IPS-20b (cell line): ENCODE measurements around the gene PXYLP1.

Experiments used
- H3K27ac ChIP-seq: one replicate; pipeline ENCODE4 v1.5.1; 2013; ENCODE audit warnings: low read length
- H3K27me3 ChIP-seq: 2 replicates; pipeline ENCODE4 v1.6.1; 2013; ENCODE audit warnings: mild to moderate bottlenecking, low read length, inconsistent platforms; ENCODE audit not compliant: insufficient read depth
- H3K36me3 ChIP-seq: 2 replicates; pipeline ENCODE4 v1.6.1; 2013; ENCODE audit warnings: low read depth, mild to moderate bottlenecking, inconsistent platforms, low read length, moderate library complexity; ENCODE audit not compliant: insufficient read depth
- H3K4me1 ChIP-seq: 2 replicates; pipeline ENCODE4 v1.6.1; 2013; ENCODE audit warnings: mild to moderate bottlenecking, control low read depth, inconsistent platforms, low read length, moderate library complexity; ENCODE audit not compliant: insufficient read depth
- H3K4me3 ChIP-seq: 2 replicates; pipeline ENCODE4 v1.5.1; 2013; ENCODE audit warnings: mild to moderate bottlenecking, low read length, inconsistent platforms
- H3K9ac ChIP-seq: 2 replicates; pipeline ENCODE4 v1.6.1; 2013; ENCODE audit warnings: low read depth, mild to moderate bottlenecking, inconsistent platforms, low read length, moderate library complexity
- H3K9me3 ChIP-seq: 2 replicates; pipeline ENCODE4 v1.6.1; 2013; ENCODE audit warnings: mild to moderate bottlenecking, low read depth, low read length, inconsistent platforms; ENCODE audit not compliant: insufficient read depth

The PXYLP1 gene

DNA sequence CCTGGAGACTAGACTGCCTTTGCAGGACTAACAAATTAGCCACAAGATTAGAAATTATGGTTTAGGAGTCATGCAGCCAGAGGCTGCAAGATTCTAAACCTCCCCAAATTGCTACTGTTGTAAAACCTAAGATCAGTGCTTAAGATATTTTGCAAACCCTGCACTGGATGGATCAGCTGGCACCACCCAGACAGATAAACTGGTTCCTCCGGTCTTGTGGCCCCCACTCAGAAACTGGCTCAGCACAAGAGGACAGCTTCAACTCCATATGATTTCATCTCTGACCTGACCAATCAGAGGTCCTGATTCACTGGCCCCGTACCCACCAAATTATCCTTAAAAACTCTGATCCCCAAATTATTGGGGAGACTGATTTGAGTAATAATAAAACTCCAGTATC lies 19.5 kb upstream of the PXYLP1 start:
- H3K9ac ChIP-seq, result no peak overlapping the region
- peaks cover 8% of the 10 kb centered on the region; the same call in 1 of the 2 replicates for H3K4me1 ChIP-seq
- no peaks in the 10 kb centered on the region for H3K36me3 ChIP-seq
- H3K4me3 ChIP-seq, result no peak overlapping the region
- H3K27ac ChIP-seq, result no peak overlapping the region
- H3K27me3 ChIP-seq, result no peaks in the 10 kb centered on the region
- H3K9me3 ChIP-seq, result no peaks in the 10 kb centered on the region; the same call in 1 of the 2 replicates

DNA sequence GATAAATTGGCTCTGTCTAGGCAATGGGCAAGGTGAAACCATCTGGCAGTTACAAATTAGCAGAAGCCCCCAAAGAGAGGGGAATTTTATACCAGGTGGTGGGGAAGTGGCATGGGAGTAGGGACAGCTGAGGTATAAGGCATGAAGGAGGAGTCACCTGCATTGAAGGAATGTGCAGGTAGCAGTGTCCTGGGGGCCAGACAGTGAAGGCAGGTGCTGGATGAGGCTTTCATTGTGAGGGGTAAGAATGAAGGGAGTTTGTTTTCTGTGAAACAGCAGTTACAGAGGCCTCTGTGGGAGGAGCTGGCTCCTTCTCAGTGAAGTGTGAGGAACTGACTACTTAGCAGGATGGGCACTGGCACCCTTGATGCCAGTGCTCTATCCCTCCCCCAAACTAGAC lies 19.1 kb upstream of the PXYLP1 start:
- no peak overlapping the region for H3K4me3 ChIP-seq
- no peaks in the 10 kb centered on the region for H3K27me3 ChIP-seq
- no peaks in the 10 kb centered on the region for H3K36me3 ChIP-seq
- peaks cover 8% of the 10 kb centered on the region; the same call in 1 of the 2 replicates for H3K4me1 ChIP-seq
- H3K9me3 ChIP-seq, result no peaks in the 10 kb centered on the region; the same call in 1 of the 2 replicates
- no peak overlapping the region for H3K9ac ChIP-seq
- no peak overlapping the region for H3K27ac ChIP-seq

DNA sequence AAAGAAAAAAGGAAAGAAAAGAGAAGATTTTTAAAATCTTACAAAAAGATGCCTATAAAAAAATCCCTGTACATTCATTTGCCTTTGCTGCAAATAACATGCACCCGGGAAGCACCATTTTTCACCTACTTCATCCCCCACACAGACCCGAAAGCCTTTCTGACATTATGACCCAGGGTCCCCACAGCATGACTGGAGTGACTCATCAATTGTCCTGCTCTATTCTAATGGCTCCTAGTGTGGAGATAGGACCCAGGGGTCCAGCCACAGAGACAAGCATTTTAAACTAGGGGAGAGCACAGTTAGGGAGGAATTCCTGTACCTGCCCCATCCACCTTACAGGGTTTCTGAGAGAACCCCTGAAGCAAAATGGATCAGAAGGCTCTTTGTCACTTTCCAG lies 14.7 kb upstream of the PXYLP1 start:
- H3K36me3 ChIP-seq, result no peaks in the 10 kb centered on the region
- H3K4me1 ChIP-seq, result peaks cover 8% of the 10 kb centered on the region; the same call in 1 of the 2 replicates
- no peak overlapping the region for H3K9ac ChIP-seq
- H3K27ac ChIP-seq, result no peak overlapping the region
- H3K27me3 ChIP-seq, result no peaks in the 10 kb centered on the region
- no peak overlapping the region for H3K4me3 ChIP-seq
- H3K9me3 ChIP-seq, result no peaks in the 10 kb centered on the region; the same call in 1 of the 2 replicates

DNA sequence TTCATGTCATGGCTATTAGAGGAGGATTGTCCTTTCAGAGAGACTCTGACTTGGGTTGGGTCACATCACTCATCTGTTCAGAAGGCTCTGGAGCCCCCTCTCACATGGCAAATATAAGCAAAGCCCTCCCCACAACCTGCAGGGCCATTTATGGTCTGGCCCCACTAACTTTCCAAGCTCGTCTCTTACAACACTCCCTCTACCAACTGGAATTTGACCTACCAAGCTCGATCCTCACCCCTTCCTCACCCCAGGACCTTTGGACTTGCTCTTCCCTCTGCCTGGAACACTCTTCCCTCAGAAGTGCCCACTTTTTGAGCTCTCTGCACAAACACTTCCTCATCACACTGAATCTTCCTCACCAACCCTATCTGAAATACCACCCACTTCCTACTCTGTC lies 14.2 kb upstream of the PXYLP1 start:
- Histone ChIP-seq H3K27me3 (no peaks in the 10 kb centered on the region), H3K4me1 (peaks cover 8% of the 10 kb centered on the region; the same call in 1 of the 2 replicates), H3K9me3 (no peaks in the 10 kb centered on the region; the same call in 1 of the 2 replicates), H3K9ac (no peak overlapping the region), H3K4me3 (no peak overlapping the region), H3K36me3 (no peaks in the 10 kb centered on the region), H3K27ac (no peak overlapping the region)

DNA sequence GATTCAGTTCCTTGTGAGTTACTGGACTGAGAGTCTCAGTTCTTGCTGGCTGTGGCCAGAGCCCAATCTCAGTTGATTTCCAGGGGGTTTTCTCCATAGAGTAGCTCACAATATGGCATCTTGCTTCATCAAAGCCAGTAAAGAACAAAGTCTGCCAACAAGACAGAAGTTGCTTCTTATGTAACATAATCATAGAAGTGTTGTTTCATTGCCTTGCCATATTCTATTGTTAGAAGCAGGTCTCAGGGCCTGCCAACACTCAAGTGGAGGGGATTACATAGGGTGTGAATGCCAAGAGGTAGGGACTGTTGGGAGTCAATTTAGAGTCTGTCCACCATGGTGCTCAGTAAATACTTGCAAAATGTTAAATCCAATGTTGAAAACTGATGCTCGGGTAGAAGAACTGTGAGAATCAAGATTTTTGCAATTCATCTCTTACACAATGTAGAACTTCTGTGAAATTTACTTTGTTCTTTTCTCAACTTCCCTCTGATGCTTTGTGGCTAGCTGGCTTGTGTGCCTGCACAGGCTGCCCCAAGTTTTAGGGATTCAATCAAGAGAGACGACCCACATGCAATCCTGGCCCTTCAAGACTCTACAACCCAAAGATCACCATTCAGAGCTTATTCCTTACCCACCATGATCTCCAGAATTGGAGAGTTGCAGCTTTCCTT lies 13.3 kb upstream of the PXYLP1 start:
- Histone ChIP-seq H3K36me3 (no peaks in the 10 kb centered on the region), H3K27ac (no peak overlapping the region), H3K9me3 (peaks cover 2% of the 10 kb centered on the region), H3K9ac (no peak overlapping the region), H3K4me3 (no peak overlapping the region), H3K4me1 (0 out of 2 replicates have a peak, but pooled peaks cover 4% of the 10 kb centered on the region), H3K27me3 (no peaks in the 10 kb centered on the region)

DNA sequence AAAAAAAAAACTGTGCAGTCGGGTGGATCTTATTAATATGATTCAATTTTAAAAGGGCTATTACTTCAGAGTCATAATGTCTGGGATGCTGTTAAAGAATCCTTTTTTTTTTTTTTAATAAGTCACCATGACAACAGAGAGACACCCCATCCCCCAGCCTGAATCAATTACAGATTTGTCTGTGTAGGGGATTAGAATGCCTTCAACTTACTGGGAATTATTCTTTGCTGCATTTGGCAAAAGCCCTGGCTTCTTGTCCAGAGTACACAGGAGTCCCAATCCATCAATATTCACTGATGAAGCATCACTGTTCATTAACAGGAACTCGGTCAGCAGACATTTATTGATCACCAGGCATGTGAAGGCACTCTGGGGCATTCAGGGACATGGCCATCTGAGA lies 12.7 kb upstream of the PXYLP1 start:
- no peak overlapping the region for H3K4me3 ChIP-seq
- H3K9me3 ChIP-seq, result peaks cover 8% of the 10 kb centered on the region; the same call in 1 of the 2 replicates
- no peaks in the 10 kb centered on the region for H3K27me3 ChIP-seq
- H3K4me1 ChIP-seq, result 0 out of 2 replicates have a peak, but pooled peaks cover 4% of the 10 kb centered on the region
- H3K9ac ChIP-seq, result no peak overlapping the region
- no peak overlapping the region for H3K27ac ChIP-seq
- H3K36me3 ChIP-seq, result no peaks in the 10 kb centered on the region

DNA sequence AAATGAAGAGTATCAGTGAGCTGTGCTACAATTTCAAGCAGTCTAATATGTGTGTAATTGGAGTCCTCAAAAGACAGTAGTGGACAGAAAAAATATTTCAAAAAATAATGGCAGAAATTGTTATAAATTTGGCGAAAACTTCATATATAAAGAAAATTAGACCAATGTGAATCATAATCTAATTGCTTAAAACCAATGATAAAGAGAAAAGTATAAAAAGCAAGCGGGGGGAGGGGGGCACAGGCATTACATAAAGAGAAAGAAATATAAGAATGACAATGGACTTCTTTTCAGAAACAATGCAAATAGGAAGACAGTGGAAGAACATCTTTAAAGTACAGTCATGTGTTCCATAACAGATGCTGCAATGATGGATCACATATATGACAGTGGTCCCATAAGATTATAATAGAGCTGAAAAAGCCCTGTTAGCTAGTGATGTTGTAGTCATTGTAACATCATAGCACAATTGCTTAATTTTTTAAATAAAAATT lies 7.9 kb upstream of the PXYLP1 start:
- H3K27me3 ChIP-seq, result no peaks in the 10 kb centered on the region; the same call in 1 of the 2 replicates
- H3K27ac ChIP-seq, result no peak overlapping the region

DNA sequence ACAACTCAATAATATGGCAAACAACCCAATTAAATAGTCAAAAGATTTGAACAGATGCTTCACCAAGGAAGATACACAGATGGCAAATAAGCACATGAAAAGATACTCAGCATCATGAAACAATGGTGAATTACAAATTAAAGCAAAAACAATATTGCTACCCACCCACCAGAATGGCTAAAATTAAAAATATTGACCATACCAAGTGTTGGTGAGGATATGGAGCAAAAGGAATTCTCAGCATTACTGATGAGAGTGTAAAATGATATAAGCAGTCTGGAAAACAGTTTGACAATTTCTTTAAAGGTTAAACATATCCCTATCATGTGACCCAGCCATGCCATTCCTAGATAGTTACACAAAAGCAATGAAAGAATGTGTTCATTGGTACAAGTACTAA lies 5.7 kb upstream of the PXYLP1 start:
- no peak overlapping the region for H3K9ac ChIP-seq

More for the DNA sequence above, 7.9 kb upstream of the PXYLP1 start:
- Histone ChIP-seq H3K9me3 (peaks cover 11% of the 10 kb centered on the region; the same call in 1 of the 2 replicates), H3K4me3 (no peak overlapping the region), H3K36me3 (no peaks in the 10 kb centered on the region), H3K4me1 (peaks cover 11% of the 10 kb centered on the region), H3K9ac (no peak overlapping the region)

DNA sequence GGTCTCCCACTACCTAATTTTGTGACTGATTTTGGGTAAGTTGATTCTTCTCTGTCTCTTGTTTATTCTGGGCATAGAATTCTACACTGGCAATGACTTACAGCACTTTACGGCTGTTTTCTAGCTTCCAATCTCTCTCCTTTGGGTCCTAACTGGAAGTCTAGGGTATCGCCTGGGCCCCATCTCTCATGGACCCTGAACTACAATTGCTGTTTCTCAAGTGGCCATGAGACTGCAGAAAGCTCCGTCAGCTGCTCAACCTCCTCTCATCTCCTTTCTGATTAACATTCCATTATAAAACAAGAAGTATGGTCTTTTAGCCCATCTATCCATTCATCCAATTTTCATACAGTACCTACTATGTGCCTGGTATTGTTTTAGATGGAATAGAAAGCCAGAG lies 4.4 kb upstream of the PXYLP1 start:
- Histone ChIP-seq H3K9ac (no peak overlapping the region), H3K4me3 (no peak overlapping the region), H3K9me3 (peaks cover 11% of the 10 kb centered on the region; the same call in 1 of the 2 replicates), H3K27me3 (peaks cover 17% of the 10 kb centered on the region), H3K4me1 (peaks cover 13% of the 10 kb centered on the region), H3K27ac (no peak overlapping the region), H3K36me3 (no peaks in the 10 kb centered on the region)

More for the DNA sequence above, 5.7 kb upstream of the PXYLP1 start:
- H3K4me1 ChIP-seq, result peaks cover 13% of the 10 kb centered on the region
- H3K4me3 ChIP-seq, result no peak overlapping the region
- H3K27ac ChIP-seq, result no peak overlapping the region
- peaks cover 16% of the 10 kb centered on the region; the same call in 1 of the 2 replicates for H3K27me3 ChIP-seq
- peaks cover 11% of the 10 kb centered on the region; the same call in 1 of the 2 replicates for H3K9me3 ChIP-seq
- no peaks in the 10 kb centered on the region for H3K36me3 ChIP-seq

DNA sequence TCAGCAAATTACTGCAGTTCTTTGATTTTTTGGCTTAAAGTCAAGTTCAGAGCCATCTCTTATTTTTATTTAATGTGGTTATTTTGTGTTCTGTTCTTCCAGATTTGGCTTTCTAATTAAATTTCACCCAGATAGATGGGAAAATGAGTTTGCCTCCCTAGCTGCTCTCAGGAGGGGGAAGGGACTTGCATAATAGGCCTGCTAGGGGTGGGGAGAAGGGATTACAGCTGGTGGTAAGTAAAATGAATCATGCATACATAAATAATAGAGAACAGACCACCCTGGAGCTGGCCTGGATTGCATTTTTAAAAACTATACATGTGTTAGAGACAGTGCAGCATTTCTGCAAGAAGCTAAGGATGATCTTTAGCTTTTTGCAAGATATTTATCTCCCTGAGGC lies 3.9 kb upstream of the PXYLP1 start:
- Histone ChIP-seq H3K9me3 (peaks cover 11% of the 10 kb centered on the region; the same call in 1 of the 2 replicates), H3K27me3 (peaks cover 23% of the 10 kb centered on the region), H3K4me3 (no peak overlapping the region), H3K4me1 (peaks cover 13% of the 10 kb centered on the region), H3K27ac (no peak overlapping the region), H3K9ac (no peak overlapping the region), H3K36me3 (no peaks in the 10 kb centered on the region)

DNA sequence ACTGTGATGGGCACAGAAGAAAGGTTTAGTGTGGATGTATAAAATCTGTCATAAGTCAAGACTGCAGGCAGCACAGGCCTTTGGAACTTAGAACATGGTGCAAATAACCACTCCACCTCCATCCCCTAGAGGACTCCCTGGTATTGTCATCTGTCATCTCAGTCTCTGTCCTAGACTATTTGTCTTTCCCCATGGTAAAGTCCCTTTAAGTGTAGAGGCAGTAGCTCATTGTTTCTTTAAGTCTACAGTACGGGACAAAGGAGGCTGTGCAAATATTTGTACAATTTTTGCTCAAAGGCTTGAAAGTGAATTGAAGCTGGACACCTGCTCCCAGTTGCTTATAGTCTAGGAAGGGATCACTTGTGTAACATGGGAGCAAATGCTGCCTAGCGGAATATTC lies 3.2 kb upstream of the PXYLP1 start:
- H3K4me3 ChIP-seq, result no peak overlapping the region
- no peak overlapping the region for H3K9ac ChIP-seq
- no peak overlapping the region for H3K27ac ChIP-seq
- H3K27me3 ChIP-seq, result peaks cover 29% of the 10 kb centered on the region
- peaks cover 13% of the 10 kb centered on the region for H3K4me1 ChIP-seq
- H3K9me3 ChIP-seq, result peaks cover 8% of the 10 kb centered on the region; the same call in 1 of the 2 replicates
- H3K36me3 ChIP-seq, result no peaks in the 10 kb centered on the region

DNA sequence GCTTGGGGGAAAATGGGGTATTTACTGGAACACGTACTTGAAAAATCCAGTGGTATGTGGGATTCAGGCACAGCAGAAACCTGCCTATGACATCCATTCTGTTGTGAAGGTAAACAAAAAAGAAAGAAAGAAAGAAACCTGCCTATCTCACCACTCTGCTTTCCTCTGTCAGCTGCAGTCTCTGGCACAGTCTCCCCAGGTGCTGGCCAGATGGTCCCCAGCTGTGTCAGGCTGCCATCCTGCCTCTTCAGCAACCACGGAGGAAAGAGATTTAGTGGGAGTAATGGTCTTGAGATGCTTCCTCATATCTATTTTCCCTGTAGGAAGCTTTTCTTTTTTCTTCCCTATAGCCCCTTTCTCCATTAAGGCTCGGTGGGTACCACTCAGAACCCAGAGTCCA lies 2.5 kb upstream of the PXYLP1 start:
- H3K9ac ChIP-seq, result no peak overlapping the region
- peaks cover 13% of the 10 kb centered on the region for H3K4me1 ChIP-seq
- H3K27me3 ChIP-seq, result peaks cover 34% of the 10 kb centered on the region
- no peak overlapping the region for H3K4me3 ChIP-seq
- H3K36me3 ChIP-seq, result no peaks in the 10 kb centered on the region
- H3K27ac ChIP-seq, result no peak overlapping the region
- peaks cover 1% of the 10 kb centered on the region; the same call in 1 of the 2 replicates for H3K9me3 ChIP-seq
